ENCODE results near the gene GRK1.

GRK1 gene

DNA sequence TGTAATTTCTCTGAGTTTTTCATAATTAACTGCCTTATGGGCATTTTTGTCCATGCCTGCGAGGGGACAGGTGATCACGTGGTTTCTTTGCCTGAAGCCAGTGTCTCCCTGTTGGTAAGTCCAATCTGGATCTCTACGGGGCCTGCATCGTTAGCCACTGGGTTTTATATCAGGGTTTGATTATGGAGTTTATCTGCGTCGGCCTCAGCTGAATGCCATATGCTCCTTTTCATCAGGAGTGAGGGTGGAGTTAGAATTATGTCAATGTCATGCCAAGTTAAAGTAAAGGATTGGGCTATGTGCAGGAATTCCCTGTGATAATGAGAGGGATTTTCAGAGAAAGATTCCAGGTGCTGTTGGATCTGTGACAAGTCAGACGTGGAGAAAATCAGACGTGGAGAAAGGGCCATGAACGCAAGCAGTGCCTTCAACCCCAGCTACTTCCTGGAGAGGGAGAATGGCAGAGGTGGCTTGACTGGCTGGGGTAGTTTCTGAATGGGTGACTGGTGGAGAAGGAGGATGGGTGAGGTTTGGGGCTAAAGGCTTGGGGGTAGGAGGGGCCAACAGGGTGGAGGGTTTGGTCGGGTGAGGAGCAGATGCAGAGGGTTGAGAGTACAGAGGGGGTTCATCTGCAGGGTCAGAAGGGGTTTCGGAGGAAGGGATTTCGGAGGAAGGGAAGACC is 116.3 kb downstream of the GRK1 start:
- DNase-seq, result no peak

DNA sequence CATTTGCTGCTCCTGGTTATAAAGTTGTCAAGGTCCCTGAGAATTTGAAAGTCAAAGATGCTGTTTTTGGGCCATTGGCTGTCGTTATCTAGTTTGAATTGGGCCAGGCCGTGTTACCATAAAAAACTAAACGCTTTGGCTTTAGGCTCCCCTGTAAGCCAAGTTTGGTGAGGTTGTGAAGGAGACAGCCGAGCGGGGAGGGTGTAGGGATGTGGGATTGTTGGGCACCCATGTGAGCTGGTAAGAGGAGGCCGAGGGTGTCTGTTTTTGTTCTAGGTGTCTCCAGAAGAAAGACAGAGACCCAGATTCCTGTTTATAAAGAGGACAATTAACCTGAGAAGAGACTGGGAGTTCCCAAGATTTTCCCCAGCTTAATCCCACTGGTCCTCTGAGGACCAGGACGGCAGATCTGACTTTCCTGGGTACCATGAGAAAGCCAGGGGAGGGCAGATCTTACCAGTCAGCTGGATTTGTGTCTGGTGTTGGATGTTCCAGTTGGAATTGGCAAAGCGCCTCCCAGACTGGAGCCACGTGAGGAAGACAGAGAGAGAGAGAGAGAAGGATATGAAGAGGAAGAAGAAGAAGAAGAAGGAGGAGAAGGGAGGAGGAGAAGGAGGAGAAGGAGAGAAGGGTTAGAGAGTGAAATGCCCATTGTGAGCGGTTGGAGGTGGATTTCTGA is 117.1 kb downstream of the GRK1 start:
- DNase-seq, result no peak

DNA sequence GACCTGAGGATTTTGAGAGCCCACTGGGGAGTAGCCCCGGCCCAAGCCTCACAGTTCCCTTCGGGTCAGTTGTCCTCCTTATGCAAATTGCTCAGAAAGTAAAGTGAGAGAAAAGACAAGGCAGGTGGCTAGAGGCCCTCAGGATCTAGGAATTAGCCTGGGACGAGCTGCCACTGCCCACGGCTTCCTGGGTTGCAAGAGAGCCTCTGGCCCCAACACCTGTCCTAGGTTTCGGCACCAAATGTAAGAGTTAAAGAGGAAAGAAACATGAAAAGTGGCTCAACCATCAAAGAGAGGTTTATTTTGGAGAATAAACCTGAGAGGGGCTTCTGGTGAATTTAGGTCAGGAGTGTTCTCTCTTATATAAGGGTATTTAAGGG is 117.6 kb downstream of the GRK1 start:
- DNase-seq, result no peak

DNA sequence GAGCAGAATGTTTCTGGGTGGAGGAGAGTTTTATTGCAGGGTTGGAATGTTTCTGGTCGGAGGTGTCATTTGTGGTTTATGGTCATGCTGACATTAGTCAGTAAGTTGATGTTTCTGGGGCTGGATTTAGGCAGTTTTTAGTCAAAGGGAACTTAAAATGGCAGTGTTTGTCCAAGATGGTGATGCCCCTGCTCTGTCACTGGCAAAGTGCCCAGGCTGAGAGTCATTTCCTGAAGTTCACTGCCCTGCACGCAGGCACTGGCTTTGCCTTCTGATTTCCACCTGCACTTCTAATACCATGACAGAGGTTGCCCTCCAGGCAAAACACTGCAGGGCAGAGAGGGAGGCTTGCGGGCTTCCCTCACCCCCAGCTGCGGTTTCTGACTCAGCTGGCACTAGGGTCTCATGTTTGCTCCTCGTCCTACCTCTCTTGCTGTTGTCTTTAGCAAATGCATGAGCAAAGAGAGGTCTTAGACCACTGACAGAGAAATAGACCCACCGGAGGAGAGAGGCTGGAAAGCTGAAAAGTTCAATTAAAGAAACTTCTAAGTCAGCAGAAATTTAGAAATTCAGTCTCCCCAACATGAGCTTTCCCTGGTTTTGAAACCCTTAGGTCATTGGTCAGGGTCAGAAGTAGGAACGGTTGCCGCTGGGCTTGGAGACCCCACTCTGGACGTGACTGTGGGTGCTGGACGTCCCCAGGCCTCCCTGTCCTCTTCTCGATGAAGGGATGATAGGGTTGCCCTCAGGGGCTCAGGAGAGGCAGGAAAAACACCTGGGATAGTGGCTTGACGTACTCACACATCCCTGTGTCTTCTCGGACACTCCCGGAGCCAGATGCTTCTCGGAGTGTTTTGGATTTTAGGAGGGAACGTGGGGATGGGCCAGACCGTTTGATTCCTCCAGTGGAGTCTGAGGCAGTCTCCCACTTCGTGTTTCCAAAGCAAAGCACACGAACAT is 118.3 kb downstream of the GRK1 start:
- DNase-seq, result no peak

DNA sequence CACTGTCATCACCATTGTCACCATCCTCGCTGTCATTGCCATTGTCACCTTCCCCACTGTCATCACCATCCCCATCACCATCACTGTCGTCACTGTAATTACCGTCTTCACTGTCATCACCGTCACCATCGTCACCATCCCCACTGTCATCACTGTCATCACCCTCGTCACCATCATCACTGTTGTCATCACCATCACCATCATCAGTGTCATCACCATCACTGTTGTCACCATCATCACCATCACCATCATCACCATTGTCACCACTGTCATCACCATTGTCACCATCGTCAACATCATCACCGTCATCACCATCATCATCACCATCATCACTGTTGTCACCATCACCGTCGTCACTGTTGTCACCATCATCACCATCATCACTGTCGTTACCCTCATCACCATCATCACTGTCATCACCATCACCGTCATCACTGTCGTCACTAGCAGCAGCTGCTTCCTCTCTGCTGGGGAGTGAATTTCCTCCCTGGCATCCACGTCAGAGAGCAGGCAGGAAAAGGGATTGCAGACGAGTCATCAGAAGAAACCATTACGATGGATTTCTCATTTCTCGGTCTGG is 119.3 kb downstream of the GRK1 start:
- no peak for DNase-seq
